ENCODE results near the gene GSTT2B. TPM values are rescaled to one million over a fixed set of nuclear protein-coding genes. Genes with fewer than 3 reads are reported as not detected.
"Not testable (repeated sequence)": the region's sequence is repeated elsewhere in the genome, so short reads cannot be mapped to it uniquely, and the experiment has no call there.

Gene GSTT2B
- total and polyA plus RNA-seq, 5 experiments from 2014 or later = not detected

DNA sequence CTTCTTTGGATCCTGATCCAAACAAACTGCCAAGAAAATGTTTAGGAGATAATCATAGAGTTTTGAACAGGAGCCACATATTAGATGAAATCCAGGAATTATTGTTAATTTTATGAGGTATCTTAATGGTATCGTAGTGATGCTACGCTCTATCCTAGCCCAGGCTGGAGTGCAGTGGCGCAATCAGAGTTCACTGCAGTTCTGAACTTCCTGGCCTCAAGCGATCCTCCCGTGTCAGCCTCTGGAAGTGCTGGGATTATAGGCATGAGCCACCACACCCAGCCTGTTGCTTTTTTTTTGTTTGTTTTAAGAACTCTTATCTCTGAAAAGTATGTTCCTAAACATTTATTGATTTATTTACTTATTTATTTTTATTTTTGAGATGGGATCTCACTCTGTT lies 41.9 kb upstream of the GSTT2B start:
- ATAC-seq = no peak
- no peaks in the 10 kb centered on the region for H3K4me1 Mint-ChIP-seq
- peaks cover 0 to 5% (median 0%) of the 10 kb centered on the region in 5 donors for H3K27me3 Mint-ChIP-seq
- H3K9me3 Mint-ChIP-seq = no peaks in the 10 kb centered on the region
- H3K4me3 Mint-ChIP-seq = no peak overlapping the region
- no peak for DNase-seq
- H3K27ac Mint-ChIP-seq = no peak overlapping the region
- POLR2A ChIA-PET = no interaction called here
- no peaks in the 10 kb centered on the region for H3K36me3 Mint-ChIP-seq

DNA sequence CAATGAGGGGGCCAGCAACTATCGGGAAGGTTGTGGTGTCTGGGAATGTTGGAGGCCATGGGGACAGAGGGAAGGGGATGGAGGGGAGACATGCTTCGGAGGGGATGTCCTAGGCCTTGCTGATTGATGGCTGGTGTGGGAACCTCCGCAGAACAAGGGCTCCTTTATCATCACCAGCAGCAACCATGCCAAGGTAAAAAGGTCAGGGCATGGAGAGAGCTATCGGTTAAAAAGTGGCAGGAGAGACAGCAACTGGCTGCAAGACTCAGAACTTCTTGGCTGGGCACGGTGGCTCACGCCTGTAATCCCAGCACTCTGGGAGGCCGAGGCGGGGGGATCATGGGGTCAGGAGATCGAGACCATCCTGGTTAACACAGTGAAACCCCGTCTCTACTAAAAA lies 41.3 kb upstream of the GSTT2B start:
- no peak overlapping the region for H3K27ac Mint-ChIP-seq
- H3K9me3 Mint-ChIP-seq = no peaks in the 10 kb centered on the region
- no peaks in the 10 kb centered on the region for H3K4me1 Mint-ChIP-seq
- H3K36me3 Mint-ChIP-seq = no peaks in the 10 kb centered on the region
- POLR2A ChIA-PET = no interaction called here
- H3K4me3 Mint-ChIP-seq = no peak overlapping the region
- ATAC-seq = no peak
- no peak for DNase-seq
- H3K27me3 Mint-ChIP-seq = peaks cover 0 to 5% (median 0%) of the 10 kb centered on the region in 5 donors

- POLR2A ChIA-PET = no interaction called here
These were observed 40.3 kb upstream of the GSTT2B start for GRCh38 chr22:24001314-24001713.

DNA sequence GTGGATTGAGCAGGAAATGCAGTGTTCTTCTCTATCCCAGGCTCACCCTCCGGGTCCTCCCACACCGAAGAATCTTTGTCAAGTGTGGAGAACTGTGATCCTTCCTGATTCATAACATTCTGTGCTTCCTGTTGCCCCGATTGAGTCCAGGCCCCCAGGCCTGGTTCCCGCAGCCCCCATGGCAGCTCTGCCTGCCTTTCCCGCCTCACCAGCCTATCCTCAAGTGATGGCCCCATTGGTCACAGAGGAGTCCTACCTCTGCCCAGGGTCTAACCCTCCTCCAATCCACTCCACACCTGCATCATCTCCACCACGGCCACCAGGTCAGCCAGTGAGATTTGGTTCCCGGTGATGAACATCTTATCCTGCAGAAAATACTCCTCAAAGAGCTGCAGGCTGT lies 38.8 kb upstream of the GSTT2B start:
- POLR2A ChIA-PET, ATAC-seq, H3K27me3 Mint-ChIP-seq, DNase-seq, H3K36me3 Mint-ChIP-seq, H3K4me3 Mint-ChIP-seq, H3K9me3 Mint-ChIP-seq, H3K4me1 Mint-ChIP-seq: not testable (repeated sequence)
- H3K27ac Mint-ChIP-seq = peak overlapping the region in 1 of 10 donors; percentile 48

More at GRCh38 chr22:24001314-24001713, 40.3 kb upstream of the GSTT2B start:
- H3K4me3 Mint-ChIP-seq = no peak overlapping the region
- ATAC-seq = no peak
- no peak for DNase-seq
- peak overlapping the region in 1 of 10 donors; percentile 42 for H3K27ac Mint-ChIP-seq
- no peaks in the 10 kb centered on the region for H3K36me3 Mint-ChIP-seq
- no peaks in the 10 kb centered on the region for H3K9me3 Mint-ChIP-seq
- H3K4me1 Mint-ChIP-seq = no peaks in the 10 kb centered on the region
- peaks cover 0 to 5% (median 0%) of the 10 kb centered on the region in 5 donors for H3K27me3 Mint-ChIP-seq

DNA sequence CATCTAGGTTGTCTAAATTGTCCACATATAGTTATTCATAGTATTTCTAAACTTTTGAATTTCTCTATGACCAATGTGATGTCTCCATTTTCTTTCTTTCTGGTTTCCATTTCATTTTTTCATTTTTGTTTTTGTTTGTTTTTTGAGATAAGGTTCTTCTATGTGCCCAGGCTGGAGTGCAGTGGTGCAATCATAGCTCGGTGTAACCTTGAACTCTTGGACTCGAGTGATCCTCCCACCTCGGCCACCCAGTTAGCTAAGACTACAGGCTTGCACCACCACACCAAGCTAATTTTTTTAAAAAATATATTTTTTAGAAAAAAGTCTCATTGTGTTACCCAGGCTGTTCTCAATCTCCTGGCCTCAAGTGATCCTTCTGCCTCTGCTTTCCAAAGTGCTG lies 36.1 kb upstream of the GSTT2B start:
- H3K27me3 Mint-ChIP-seq = peaks cover 0 to 3% (median 0%) of the 10 kb centered on the region in 5 donors
- H3K4me1 Mint-ChIP-seq = no peaks in the 10 kb centered on the region
- no peak overlapping the region for H3K4me3 Mint-ChIP-seq
- H3K36me3 Mint-ChIP-seq = no peaks in the 10 kb centered on the region
- no peaks in the 10 kb centered on the region for H3K9me3 Mint-ChIP-seq
- POLR2A ChIA-PET = no interaction called here
- H3K27ac Mint-ChIP-seq = no peak overlapping the region
- no peak for DNase-seq
- no peak for ATAC-seq

DNA sequence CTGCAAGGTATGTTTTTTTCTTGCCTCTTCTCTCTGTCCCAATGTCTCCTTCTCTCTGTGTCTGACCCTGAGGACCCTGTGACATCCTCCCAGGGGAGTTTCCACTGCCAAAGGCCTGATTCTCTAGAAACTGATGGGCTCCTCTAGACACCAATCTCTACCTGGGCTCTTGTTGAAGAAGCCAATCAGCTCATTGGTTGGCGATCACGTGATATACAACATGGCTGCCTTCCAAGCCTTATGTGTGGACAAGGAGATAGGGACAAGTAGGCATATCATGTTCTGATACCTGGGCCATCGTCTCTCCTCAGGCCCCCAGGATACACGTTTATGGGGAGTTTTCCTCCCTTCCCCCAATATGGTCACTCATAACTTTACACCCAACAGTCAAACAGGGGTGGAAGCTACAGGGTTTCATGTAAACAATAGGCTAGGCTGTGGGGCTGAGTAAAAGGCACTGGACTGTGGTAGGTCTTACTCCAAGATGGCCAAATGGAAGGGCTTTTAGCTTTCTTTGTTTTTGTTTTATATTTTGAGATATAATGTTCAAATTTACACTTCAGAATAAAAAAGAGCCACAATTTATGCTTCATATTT lies 32.7 kb upstream of the GSTT2B start:
- DNase-seq, H3K4me1 Mint-ChIP-seq, H3K27me3 Mint-ChIP-seq, ATAC-seq, POLR2A ChIA-PET, H3K36me3 Mint-ChIP-seq, H3K4me3 Mint-ChIP-seq, H3K9me3 Mint-ChIP-seq, H3K27ac Mint-ChIP-seq: not testable (repeated sequence)

GRCh38 chr22:23993080-23993479 lies 32.1 kb upstream of the GSTT2B start:
- POLR2A ChIA-PET, H3K27me3 Mint-ChIP-seq, ATAC-seq, DNase-seq, H3K4me3 Mint-ChIP-seq, H3K4me1 Mint-ChIP-seq, H3K9me3 Mint-ChIP-seq, H3K36me3 Mint-ChIP-seq: not testable (repeated sequence)
- peak overlapping the region in 1 of 10 donors; percentile 62 for H3K27ac Mint-ChIP-seq

GRCh38 chr22:23989583-23990244 lies 28.7 kb upstream of the GSTT2B start:
- ATAC-seq, H3K9me3 Mint-ChIP-seq, H3K4me3 Mint-ChIP-seq, H3K4me1 Mint-ChIP-seq, H3K27me3 Mint-ChIP-seq, POLR2A ChIA-PET, DNase-seq, H3K36me3 Mint-ChIP-seq, H3K27ac Mint-ChIP-seq: not testable (repeated sequence)

DNA sequence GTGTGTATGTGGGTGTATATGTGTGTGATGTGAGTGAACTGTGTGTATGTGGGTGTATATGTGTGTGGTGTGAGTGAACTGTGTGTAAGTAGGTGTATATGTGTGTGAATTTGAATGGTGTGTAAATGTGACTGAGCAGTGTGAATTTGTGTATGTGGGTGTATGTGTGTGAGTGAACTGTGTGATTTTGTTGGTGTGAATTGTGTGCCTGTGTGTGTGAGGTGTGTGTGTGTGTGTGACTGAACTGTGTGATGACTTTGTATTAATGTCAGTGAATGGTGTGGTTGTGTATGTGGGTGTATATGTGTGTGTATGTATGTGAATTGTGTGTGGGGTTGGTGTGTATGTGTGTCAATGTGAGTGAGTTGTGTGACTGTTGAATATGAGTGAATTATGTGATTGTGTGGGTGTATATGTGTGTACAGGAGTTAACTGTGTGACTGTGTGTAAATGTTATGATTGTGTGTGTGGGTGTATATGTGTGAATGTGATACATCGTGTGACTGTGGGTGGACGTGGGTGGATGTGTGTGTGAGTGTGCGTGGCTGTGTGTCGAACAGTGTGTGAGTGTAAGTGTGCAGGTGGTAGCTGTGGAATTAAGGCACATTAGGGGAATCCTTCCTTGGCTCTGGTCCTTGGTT lies 25.7 kb upstream of the GSTT2B start:
- not testable (repeated sequence) for H3K36me3 Mint-ChIP-seq
- peak overlapping the region in 2 of 10 donors; percentile 1 to 58 for H3K27ac Mint-ChIP-seq

GRCh38 chr22:23986089-23986488 lies 25.1 kb upstream of the GSTT2B start:
- H3K36me3 Mint-ChIP-seq, H3K9me3 Mint-ChIP-seq, ATAC-seq, H3K4me3 Mint-ChIP-seq, H3K4me1 Mint-ChIP-seq, POLR2A ChIA-PET, DNase-seq, H3K27me3 Mint-ChIP-seq: not testable (repeated sequence)
- peak overlapping the region in 1 of 10 donors; percentile 58 for H3K27ac Mint-ChIP-seq

More for the DNA sequence above, 25.7 kb upstream of the GSTT2B start:
- ATAC-seq, H3K4me1 Mint-ChIP-seq, H3K4me3 Mint-ChIP-seq, POLR2A ChIA-PET, H3K27me3 Mint-ChIP-seq, DNase-seq, H3K9me3 Mint-ChIP-seq: not testable (repeated sequence)

- Mint-ChIP-seq H3K27me3 (peaks cover 0 to 2% (median 0%) of the 10 kb centered on the region in 5 donors), H3K9me3 (no peaks in the 10 kb centered on the region), H3K36me3 (no peaks in the 10 kb centered on the region), H3K4me1 (peaks cover 2 to 5% (median 3%) of the 10 kb centered on the region in 4 donors), H3K4me3 (no peak overlapping the region), H3K27ac (peak overlapping the region in 1 of 10 donors; percentile 18)
- POLR2A ChIA-PET = no interaction called here
- DNase-seq (peak in 6 of 10 donors; percentile 25 to 77 (median 60)), ATAC-seq (peak in 1 of 2 donors; percentile 94)
These were observed 23.4 kb upstream of the GSTT2B start for GRCh38 chr22:23984430-23984829.

DNA sequence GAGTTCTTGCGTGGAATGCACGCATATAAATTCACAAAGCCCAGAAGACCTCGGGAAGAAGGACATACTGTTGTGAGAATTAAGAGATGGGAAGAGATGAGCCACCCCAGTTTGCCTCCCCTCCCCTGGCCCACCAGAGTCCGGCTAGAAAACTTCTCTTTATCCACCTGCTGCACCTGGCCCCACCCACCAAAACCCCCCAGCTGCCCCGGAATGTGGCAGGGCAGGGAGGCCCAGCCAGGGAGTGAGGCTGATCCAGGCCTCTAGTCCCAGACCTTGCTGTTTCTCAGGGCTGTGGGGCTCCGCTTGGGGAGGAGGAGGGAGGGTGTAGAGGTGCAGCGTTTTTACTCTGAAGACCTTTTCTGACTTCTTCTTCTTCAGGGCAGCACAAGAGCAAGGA lies 19.6 kb upstream of the GSTT2B start:
- H3K4me1 Mint-ChIP-seq, H3K27me3 Mint-ChIP-seq, H3K27ac Mint-ChIP-seq, H3K9me3 Mint-ChIP-seq, POLR2A ChIA-PET, ATAC-seq, DNase-seq, H3K36me3 Mint-ChIP-seq, H3K4me3 Mint-ChIP-seq: not testable (repeated sequence)

DNA sequence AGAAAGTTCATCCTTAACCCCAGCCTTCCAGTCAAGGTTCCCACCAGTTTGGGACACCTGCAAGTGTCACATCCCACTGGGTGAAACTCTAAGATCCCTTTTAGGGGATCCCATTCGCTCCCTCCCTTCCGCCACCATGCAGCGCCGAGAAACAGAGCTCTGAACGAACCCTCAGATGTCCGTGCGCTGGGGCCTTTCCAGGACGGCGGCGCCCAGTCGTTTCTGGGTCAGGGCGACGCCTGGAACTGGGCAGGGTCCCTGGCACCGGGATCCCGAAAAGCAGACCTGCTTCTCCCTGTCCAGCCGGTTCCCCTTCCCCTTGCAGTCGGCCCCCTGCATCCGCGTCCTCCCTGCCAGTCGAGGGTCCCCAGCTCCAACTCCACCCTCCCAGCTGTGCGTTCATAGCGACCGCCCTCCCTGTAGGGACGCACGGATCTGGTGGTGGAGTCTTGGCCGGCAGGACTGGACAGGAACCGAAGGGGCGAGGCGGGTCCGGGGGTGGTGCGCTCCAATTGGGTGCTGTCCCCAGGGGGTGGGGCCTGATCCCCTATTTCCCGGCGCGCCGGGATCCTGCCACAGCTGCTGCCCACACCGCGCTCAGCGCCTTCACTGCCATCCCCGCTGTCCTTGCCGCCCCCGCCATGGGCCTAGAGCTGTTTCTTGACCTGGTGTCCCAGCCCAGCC lies 18.7 kb upstream of the GSTT2B start, which contains the start of gene GSTT2:
TSS of gene GSTT2 (plus strand) at position 578 of the 684 bp plus-strand sequence.
- POLR2A ChIA-PET, H3K9me3 Mint-ChIP-seq, H3K27me3 Mint-ChIP-seq, H3K4me3 Mint-ChIP-seq, H3K36me3 Mint-ChIP-seq, DNase-seq, H3K4me1 Mint-ChIP-seq, H3K27ac Mint-ChIP-seq: not testable (repeated sequence)
- peak in 1 of 2 donors; percentile 37 for ATAC-seq
